ENCODE data around the gene RNF223.

The RNF223 gene

GRCh38 chr1:1035291-1035943, 38.7 kb downstream of the RNF223 start:
- ATAC-seq: no peak
- no peak for TF ChIP-seq ESRRG (CRISPR knock-in tag; IDR thresholded peaks at IDR 0.05)
- no peak for TF ChIP-seq ZNF70 (CRISPR knock-in tag; IDR thresholded peaks at IDR 0.05)
- no peak for TF ChIP-seq GLIS3 (CRISPR knock-in tag; IDR thresholded peaks at IDR 0.05)
- no peak for TF ChIP-seq PPARA (CRISPR knock-in tag; IDR thresholded peaks at IDR 0.05; ENCODE audit: borderline replicate concordance)
- TF ChIP-seq ZFP3 (CRISPR knock-in tag; IDR thresholded peaks at IDR 0.05): no peak
- TF ChIP-seq BACH2 (CRISPR knock-in tag; IDR thresholded peaks at IDR 0.05; ENCODE audit: borderline replicate concordance): no peak
- no peak for TF ChIP-seq POU6F1 (CRISPR knock-in tag; IDR thresholded peaks at IDR 0.05; ENCODE audit: borderline replicate concordance, low read depth)
- no peak for TF ChIP-seq RARB (CRISPR knock-in tag; IDR thresholded peaks at IDR 0.05)
- TF ChIP-seq CSRNP3 (CRISPR knock-in tag; IDR thresholded peaks at IDR 0.05): no peak
- no peak for TF ChIP-seq ISL1 (CRISPR knock-in tag; IDR thresholded peaks at IDR 0.05)
- TF ChIP-seq ZFP30 (CRISPR knock-in tag; IDR thresholded peaks at IDR 0.05): no peak
- no peak for TF ChIP-seq TOX (CRISPR knock-in tag; IDR thresholded peaks at IDR 0.05; ENCODE audit: borderline replicate concordance)
- TF ChIP-seq TSHZ2 (CRISPR knock-in tag; IDR thresholded peaks at IDR 0.05): no peak
- TF ChIP-seq TCF4 (CRISPR knock-in tag; IDR thresholded peaks at IDR 0.05; ENCODE audit: borderline replicate concordance): no peak

GRCh38 chr1:1034439-1034781, 39.7 kb downstream of the RNF223 start:
- TF ChIP-seq ARNTL (CRISPR knock-in tag; IDR thresholded peaks at IDR 0.05; ENCODE audit: borderline replicate concordance, low read depth): no peak
- TF ChIP-seq PPARA (CRISPR knock-in tag; IDR thresholded peaks at IDR 0.05; ENCODE audit: borderline replicate concordance): no peak
- no peak for TF ChIP-seq TCF4 (CRISPR knock-in tag; IDR thresholded peaks at IDR 0.05; ENCODE audit: borderline replicate concordance)
- TF ChIP-seq CREB5 (CRISPR knock-in tag; IDR thresholded peaks at IDR 0.05; ENCODE audit: low read depth): no peak
- no peak for TF ChIP-seq POU6F1 (CRISPR knock-in tag; IDR thresholded peaks at IDR 0.05; ENCODE audit: borderline replicate concordance, low read depth)
- no peak for TF ChIP-seq ESRRG (CRISPR knock-in tag; IDR thresholded peaks at IDR 0.05)
- no peak for TF ChIP-seq ZNF565 (CRISPR knock-in tag; conservative IDR thresholded peaks at IDR 0.05; ENCODE audit: low read depth)
- no peak for TF ChIP-seq CSRNP3 (CRISPR knock-in tag; IDR thresholded peaks at IDR 0.05)
- no peak for TF ChIP-seq ZNF8 (CRISPR knock-in tag; IDR thresholded peaks at IDR 0.05)
- TF ChIP-seq TSHZ2 (CRISPR knock-in tag; IDR thresholded peaks at IDR 0.05): no peak
- no peak for TF ChIP-seq TOX (CRISPR knock-in tag; IDR thresholded peaks at IDR 0.05; ENCODE audit: borderline replicate concordance)
- TF ChIP-seq RARB (CRISPR knock-in tag; IDR thresholded peaks at IDR 0.05): no peak
- ATAC-seq: no peak

Data from SK-N-SH treated with all-trans-retinoic acid at 6 μM for 48 hours (cell line).